Activated T-cell treated with anti-CD3 and anti-CD28 coated beads, Interleukin-2, amount 50 U/mL, for 24 hours (primary cell): ENCODE results near the gene GBX1.

Experiments
- DNase-seq: peaks from one replicate; pipeline ENCODE4 v3.0.0-alpha.2; 2020
- H3K27ac Mint-ChIP-seq: 2 replicates; pipeline ENCODE4 v1.8.0; 2020; ENCODE audit warnings: mild to moderate bottlenecking, mixed read lengths
- H3K27me3 Mint-ChIP-seq: 2 replicates; pipeline ENCODE4 v1.8.0; 2020; ENCODE audit warnings: mixed read lengths
- H3K36me3 Mint-ChIP-seq: 2 replicates; pipeline ENCODE4 v1.8.0; 2020; ENCODE audit warnings: low read depth, mixed read lengths
- H3K4me1 Mint-ChIP-seq: 2 replicates; pipeline ENCODE4 v1.8.0; 2020; ENCODE audit warnings: low read depth, mixed read lengths
- H3K4me3 Mint-ChIP-seq: 2 replicates; pipeline ENCODE4 v1.8.0; 2020; ENCODE audit warnings: mild to moderate bottlenecking, moderate library complexity, mixed read lengths
- H3K9me3 Mint-ChIP-seq: 2 replicates; pipeline ENCODE4 v1.8.0; 2020; ENCODE audit warnings: mixed read lengths

The GBX1 gene

DNA sequence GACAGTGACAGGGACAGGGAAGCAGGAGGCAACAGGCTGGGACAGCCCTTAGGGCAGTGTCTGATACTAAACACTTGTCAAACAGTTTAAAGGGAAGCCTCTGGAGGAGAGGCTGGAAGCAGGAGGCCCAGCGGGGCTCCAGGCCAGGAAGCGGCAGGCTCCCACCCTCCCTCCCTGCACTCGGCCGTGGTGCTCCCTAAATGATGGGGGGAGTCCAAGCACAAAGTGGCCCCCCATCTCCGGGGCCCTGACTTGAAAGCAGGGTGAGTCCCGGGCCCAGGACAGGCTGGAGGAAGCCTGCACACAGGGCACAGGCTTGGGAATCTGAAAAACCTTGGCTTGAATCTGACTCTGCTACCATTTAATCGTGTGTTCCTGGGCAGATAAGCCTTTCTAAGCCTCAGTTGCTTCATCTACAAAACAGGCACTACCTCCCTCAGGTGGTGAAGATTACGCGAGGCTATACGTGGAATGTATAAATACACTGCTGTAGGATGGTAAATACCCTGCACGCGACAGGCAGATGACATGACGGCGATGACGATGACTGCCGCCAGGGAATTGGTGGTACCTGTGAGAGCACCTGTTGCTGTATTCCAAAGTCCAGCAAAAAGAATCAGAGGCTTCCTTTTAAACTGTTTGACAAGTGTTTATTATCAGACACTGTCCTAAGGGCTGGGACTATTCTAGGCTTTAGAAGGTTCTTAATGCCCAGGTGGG, 34.1 kb downstream of the GBX1 start:
- H3K9me3 Mint-ChIP-seq: no peaks in the 10 kb centered on the region
- DNase-seq: no peak
- H3K4me3 Mint-ChIP-seq: no peak overlapping the region
- H3K27ac Mint-ChIP-seq: no peak overlapping the region
- no peaks in the 10 kb centered on the region for H3K4me1 Mint-ChIP-seq
- no peaks in the 10 kb centered on the region for H3K27me3 Mint-ChIP-seq
- peaks cover 58% of the 10 kb centered on the region for H3K36me3 Mint-ChIP-seq

DNA sequence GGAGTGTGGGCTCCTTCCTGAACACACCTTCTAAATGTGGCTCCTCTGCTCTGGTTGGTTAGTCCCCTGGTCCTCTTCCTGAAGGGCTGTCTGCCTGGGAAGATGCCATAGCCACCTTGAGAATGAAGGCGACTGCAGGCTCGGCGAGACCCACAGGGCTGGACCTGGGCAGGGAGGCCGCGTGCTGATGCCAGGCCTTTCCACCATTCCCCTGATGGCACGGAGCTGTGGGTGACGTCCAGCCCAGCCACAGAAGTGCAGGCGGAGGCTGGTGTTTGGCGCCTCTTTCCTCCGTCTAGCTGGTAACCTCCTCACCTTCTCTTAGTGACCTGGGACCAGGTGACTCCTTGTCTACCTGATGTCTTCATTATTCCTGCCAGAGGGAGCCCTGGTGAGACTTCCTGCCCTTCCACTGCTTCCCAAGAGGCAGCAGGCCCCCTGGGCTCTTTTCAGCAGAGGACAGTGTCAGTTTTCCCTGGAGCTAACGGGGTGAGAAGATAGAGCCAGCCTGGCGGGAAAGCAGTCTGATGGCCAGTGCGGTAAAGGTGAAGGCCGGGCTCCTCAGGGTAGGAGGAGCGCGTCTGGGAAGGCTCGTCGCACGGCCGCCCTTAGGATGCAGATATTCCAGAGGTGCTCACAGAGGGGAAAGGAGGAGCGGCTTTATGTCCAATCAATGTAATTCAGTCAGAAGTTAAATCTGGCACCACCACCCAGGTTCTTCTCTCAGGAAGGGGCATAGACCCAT, 34.9 kb downstream of the GBX1 start:
- H3K4me3 Mint-ChIP-seq: no peak overlapping the region
- no peaks in the 10 kb centered on the region for H3K9me3 Mint-ChIP-seq
- H3K4me1 Mint-ChIP-seq: no peaks in the 10 kb centered on the region
- H3K27ac Mint-ChIP-seq: no peak overlapping the region
- no peak for DNase-seq
- H3K36me3 Mint-ChIP-seq: peaks cover 65% of the 10 kb centered on the region
- no peaks in the 10 kb centered on the region for H3K27me3 Mint-ChIP-seq

DNA sequence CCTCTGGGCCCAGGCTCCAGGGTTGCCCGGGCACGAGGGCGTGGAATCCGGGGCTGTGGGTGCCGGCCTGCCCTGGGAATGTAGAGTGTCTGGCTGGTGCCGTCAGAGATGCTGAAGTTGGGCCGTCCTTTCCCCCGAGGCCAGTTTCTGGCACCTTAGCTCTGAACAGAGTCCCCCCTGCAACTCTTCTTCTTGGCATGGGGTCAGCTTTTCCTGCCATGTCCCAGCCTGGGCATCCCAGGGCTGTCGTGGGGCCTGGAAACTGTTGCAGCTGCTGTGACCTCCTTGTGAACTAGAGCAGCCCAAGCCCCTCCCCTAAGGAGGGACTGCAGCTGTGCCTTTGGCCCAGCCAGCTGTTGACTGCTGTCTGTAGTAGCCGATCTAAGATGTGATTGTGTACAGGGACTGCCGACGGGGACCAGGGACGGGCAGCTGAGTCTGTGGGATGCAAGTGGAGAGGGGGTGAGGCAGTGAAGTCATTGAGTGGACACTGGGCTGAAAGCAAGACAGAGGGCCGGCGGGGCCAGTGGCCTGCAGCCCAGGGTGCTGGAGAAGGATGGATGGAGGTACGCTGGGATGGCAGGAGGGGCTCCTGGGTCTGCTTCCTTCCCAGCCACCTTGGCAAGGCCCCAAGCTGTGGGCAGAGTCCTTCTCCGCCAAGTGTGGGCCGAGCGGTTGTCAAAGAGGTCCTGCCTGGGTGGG, 35.8 kb downstream of the GBX1 start:
- no peak overlapping the region for H3K4me3 Mint-ChIP-seq
- peaks cover 65% of the 10 kb centered on the region for H3K36me3 Mint-ChIP-seq
- no peaks in the 10 kb centered on the region for H3K27me3 Mint-ChIP-seq
- H3K9me3 Mint-ChIP-seq: no peaks in the 10 kb centered on the region
- no peak for DNase-seq
- H3K27ac Mint-ChIP-seq: no peak overlapping the region
- no peaks in the 10 kb centered on the region for H3K4me1 Mint-ChIP-seq

DNA sequence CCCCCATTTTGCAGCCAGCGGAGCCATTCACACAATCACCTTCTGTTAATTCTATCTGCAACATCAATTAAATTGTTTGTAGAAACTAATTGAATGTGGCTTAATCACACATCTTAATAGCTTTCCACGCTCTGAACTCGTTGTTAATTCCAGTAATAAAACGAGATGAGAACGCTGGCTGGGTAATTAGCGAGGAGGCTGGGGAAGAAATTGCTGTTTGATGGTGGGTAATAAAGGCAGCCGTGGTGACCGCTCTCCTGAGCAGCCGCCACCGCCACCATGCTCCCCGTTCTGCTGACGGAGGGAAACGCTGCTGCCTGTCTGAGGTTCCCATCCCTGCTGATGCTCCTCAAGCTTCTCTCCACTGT, 36.3 kb downstream of the GBX1 start:
- no peak overlapping the region for H3K4me3 Mint-ChIP-seq
- H3K4me1 Mint-ChIP-seq: no peaks in the 10 kb centered on the region
- no peaks in the 10 kb centered on the region for H3K27me3 Mint-ChIP-seq
- no peak for DNase-seq
- H3K36me3 Mint-ChIP-seq: peaks cover 59% of the 10 kb centered on the region
- H3K9me3 Mint-ChIP-seq: no peaks in the 10 kb centered on the region
- H3K27ac Mint-ChIP-seq: no peak overlapping the region

DNA sequence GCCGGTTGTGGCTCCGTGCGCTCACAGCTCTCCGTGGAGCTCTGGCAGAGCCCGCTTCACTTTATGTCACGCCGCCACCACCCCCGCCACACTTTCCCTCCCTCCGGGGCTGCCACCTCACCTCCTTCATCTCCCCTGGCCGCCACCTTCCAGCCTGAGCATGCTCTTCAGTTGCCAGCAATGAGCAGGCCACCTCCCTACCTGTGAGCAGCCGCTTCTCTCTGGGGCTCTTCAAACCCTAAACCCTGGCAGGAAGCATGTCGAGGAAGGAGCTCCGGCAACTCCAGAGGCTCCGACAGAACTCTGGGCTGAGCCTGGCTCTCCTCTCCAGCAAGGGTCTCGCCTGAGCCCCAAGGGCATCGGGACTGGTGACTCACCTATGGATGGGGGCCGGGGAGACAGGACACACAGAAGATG, 36.7 kb downstream of the GBX1 start:
- Mint-ChIP-seq H3K36me3 (peaks cover 56% of the 10 kb centered on the region), H3K4me1 (no peaks in the 10 kb centered on the region), H3K27ac (no peak overlapping the region), H3K4me3 (no peak overlapping the region), H3K27me3 (no peaks in the 10 kb centered on the region), H3K9me3 (no peaks in the 10 kb centered on the region)
- no peak for DNase-seq

GRCh38 chr7:151129960-151130591, 37.4 kb downstream of the GBX1 start:
- no peak for DNase-seq
- Mint-ChIP-seq H3K27me3 (no peaks in the 10 kb centered on the region), H3K4me3 (no peak overlapping the region), H3K36me3 (peaks cover 59% of the 10 kb centered on the region), H3K4me1 (no peaks in the 10 kb centered on the region), H3K9me3 (no peaks in the 10 kb centered on the region), H3K27ac (no peak overlapping the region)

DNA sequence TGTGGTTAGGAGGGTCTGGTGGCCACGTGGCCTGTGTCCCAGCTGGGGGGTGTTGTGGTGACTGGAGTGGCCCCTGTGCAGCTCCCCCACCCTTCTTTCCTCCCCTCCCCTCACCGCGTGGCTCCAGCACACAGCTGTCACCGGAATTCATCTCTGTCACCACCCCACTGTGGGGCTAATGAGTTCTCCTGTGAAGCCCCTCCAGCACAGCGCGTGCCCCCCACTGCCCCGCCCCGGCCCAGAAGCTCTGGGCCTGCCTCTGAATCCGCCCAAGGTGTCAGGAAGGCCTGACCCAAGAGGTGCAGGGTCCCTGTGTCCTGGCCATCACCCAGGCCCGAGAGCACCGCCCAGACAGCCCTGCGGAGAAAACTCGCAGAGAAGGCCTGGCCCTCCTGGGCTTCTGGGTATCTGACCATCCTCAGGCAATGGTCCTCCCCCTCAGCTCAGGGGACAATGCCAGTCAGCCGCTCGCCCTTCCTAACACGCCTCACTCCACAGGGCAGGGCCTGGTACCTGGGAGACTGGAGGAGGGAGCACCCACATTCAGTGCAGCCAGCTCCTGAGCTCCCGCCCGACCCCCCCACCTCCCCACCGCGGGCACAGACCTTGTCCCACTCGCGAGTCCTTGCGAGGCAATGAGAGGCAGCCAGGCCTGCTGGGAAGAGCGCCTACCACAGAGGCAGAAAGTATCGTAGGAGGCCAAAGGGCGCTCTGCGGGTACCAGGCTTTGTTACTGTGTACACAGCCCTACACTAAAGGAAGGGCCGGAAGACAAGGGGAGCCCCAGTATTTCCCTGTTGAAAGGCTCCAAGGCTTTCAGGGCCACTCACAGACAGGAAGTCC, 38.2 kb downstream of the GBX1 start:
- Mint-ChIP-seq H3K9me3 (no peaks in the 10 kb centered on the region), H3K4me3 (no peak overlapping the region), H3K36me3 (peaks cover 64% of the 10 kb centered on the region), H3K27ac (no peak overlapping the region), H3K27me3 (no peaks in the 10 kb centered on the region), H3K4me1 (no peaks in the 10 kb centered on the region)
- DNase-seq: no peak

DNA sequence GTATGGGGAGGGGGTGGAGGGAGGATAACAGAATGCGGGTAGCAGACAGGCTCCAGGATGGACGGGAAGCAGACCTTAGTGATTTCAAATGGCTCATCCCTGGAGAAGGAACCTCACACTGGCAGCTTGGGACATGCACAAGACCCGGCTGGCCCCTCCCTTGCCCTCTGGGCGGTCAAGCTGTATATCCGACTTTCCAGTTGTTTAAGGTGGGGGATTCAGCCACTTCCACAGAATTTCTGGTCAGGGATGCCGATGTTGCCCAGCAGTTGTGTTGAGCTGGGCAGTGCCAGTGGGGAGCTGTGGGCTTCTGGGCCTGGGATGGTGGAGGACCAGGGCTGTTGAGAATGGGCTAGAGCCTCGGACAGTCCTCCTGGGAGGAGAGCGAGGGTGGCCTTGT, 38.8 kb downstream of the GBX1 start:
- H3K9me3 Mint-ChIP-seq: no peaks in the 10 kb centered on the region
- peaks cover 66% of the 10 kb centered on the region for H3K36me3 Mint-ChIP-seq
- peaks cover 3% of the 10 kb centered on the region for H3K4me1 Mint-ChIP-seq
- no peaks in the 10 kb centered on the region for H3K27me3 Mint-ChIP-seq
- H3K27ac Mint-ChIP-seq: no peak overlapping the region
- no peak for DNase-seq
- no peak overlapping the region for H3K4me3 Mint-ChIP-seq

GRCh38 chr7:151128144-151128543, 39.4 kb downstream of the GBX1 start:
- Mint-ChIP-seq H3K36me3 (peaks cover 71% of the 10 kb centered on the region), H3K27ac (no peak overlapping the region), H3K4me3 (no peak overlapping the region), H3K27me3 (no peaks in the 10 kb centered on the region), H3K9me3 (no peaks in the 10 kb centered on the region), H3K4me1 (peaks cover 5% of the 10 kb centered on the region)
- no peak for DNase-seq

GRCh38 chr7:151126491-151127137, 40.9 kb downstream of the GBX1 start:
- H3K36me3 Mint-ChIP-seq: peaks cover 64% of the 10 kb centered on the region
- no peak for DNase-seq

GRCh38 chr7:151125846-151126481, 41.5 kb downstream of the GBX1 start:
- no peak overlapping the region for H3K4me3 Mint-ChIP-seq
- peaks cover 5% of the 10 kb centered on the region for H3K4me1 Mint-ChIP-seq
- H3K27me3 Mint-ChIP-seq: no peaks in the 10 kb centered on the region
- no peak overlapping the region for H3K27ac Mint-ChIP-seq
- DNase-seq: no peak
- no peaks in the 10 kb centered on the region for H3K9me3 Mint-ChIP-seq
- peaks cover 64% of the 10 kb centered on the region for H3K36me3 Mint-ChIP-seq

More at GRCh38 chr7:151126491-151127137, 40.9 kb downstream of the GBX1 start:
- Mint-ChIP-seq H3K4me3 (no peak overlapping the region), H3K9me3 (no peaks in the 10 kb centered on the region), H3K27ac (no peak overlapping the region), H3K27me3 (no peaks in the 10 kb centered on the region), H3K4me1 (peaks cover 5% of the 10 kb centered on the region)

DNA sequence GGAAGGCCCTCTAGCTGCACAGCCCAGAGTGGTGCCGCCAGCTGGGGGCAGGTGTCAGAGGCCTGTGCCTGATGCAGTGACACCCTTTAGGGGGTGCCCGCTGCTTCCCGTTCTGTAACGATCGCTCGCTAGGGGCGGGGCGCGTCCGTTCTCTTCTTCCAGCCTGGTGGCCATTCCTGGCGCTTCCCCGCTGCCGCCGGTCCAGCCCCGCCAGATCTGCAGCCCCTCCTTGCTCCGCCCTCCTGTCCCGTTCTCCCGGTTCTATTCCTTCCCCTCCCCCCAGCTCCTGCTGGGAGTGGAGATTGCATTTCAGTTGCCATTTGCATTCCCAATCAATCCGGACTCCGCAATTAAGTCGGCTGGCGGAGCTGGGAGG, 42.0 kb downstream of the GBX1 start:
- Mint-ChIP-seq H3K27me3 (no peaks in the 10 kb centered on the region), H3K9me3 (no peaks in the 10 kb centered on the region), H3K4me3 (no peak overlapping the region), H3K36me3 (peaks cover 65% of the 10 kb centered on the region), H3K4me1 (peaks cover 5% of the 10 kb centered on the region), H3K27ac (no peak overlapping the region)
- no peak for DNase-seq

GRCh38 chr7:151124899-151125399, 42.5 kb downstream of the GBX1 start:
- Mint-ChIP-seq H3K27ac (no peak overlapping the region), H3K9me3 (no peaks in the 10 kb centered on the region), H3K36me3 (peaks cover 66% of the 10 kb centered on the region), H3K4me1 (peaks cover 5% of the 10 kb centered on the region), H3K4me3 (no peak overlapping the region), H3K27me3 (no peaks in the 10 kb centered on the region)
- no peak for DNase-seq
